NCI-H128 (cell line): ENCODE measurements around the gene MRFAP1L1.
"Not testable (repeated sequence)": the region's sequence is repeated elsewhere in the genome, so short reads cannot be mapped to it uniquely, and the experiment has no call there.

Experiments
- DNase-seq: peaks from one replicate; lab custom pipeline; 2025; ENCODE audit not compliant: unreplicated experiment; lab: John Stamatoyannopoulos, UW

MRFAP1L1 gene

GRCh38 chr4:6709230-6710114 lies at the start of gene MRFAP1L1:
TSS of gene MRFAP1L1 (minus strand) at chr4:6709865. CDS start at chr4:6709629, 236 bp downstream.
- DNase-seq: peak; percentile 87

- no peak for DNase-seq
Observed at GRCh38 chr4:6758728-6759127, 49.1 kb upstream of the MRFAP1L1 start.

- not testable (repeated sequence) for DNase-seq
Observed at GRCh38 chr4:6756345-6756744, 46.7 kb upstream of the MRFAP1L1 start.

- DNase-seq: no peak
Observed at GRCh38 chr4:6755088-6755753, 45.6 kb upstream of the MRFAP1L1 start.

GRCh38 chr4:6754481-6755087 lies 44.9 kb upstream of the MRFAP1L1 start:
- no peak for DNase-seq

GRCh38 chr4:6753891-6754290 lies 44.2 kb upstream of the MRFAP1L1 start:
- DNase-seq: no peak

GRCh38 chr4:6753103-6753560 lies 43.5 kb upstream of the MRFAP1L1 start:
- no peak for DNase-seq

GRCh38 chr4:6752486-6752829 lies 42.8 kb upstream of the MRFAP1L1 start:
- DNase-seq: no peak

GRCh38 chr4:6751611-6752485 lies 42.2 kb upstream of the MRFAP1L1 start:
- no peak for DNase-seq

GRCh38 chr4:6750286-6751221 lies 40.9 kb upstream of the MRFAP1L1 start:
- no peak for DNase-seq

- no peak for DNase-seq
Observed at GRCh38 chr4:6749340-6750171, 39.9 kb upstream of the MRFAP1L1 start.

- no peak for DNase-seq
Observed at GRCh38 chr4:6748286-6748685, 38.6 kb upstream of the MRFAP1L1 start.

- no peak for DNase-seq
Observed at GRCh38 chr4:6747294-6748051, 37.8 kb upstream of the MRFAP1L1 start.

GRCh38 chr4:6746721-6747293 lies 37.1 kb upstream of the MRFAP1L1 start:
- no peak for DNase-seq

GRCh38 chr4:6742989-6743388 lies 33.3 kb upstream of the MRFAP1L1 start:
- DNase-seq: no peak

- DNase-seq: no peak
Observed at GRCh38 chr4:6742507-6742906, 32.8 kb upstream of the MRFAP1L1 start.

- DNase-seq: no peak
Observed at GRCh38 chr4:6740347-6740746, 30.7 kb upstream of the MRFAP1L1 start.

- DNase-seq: no peak
Observed at GRCh38 chr4:6739920-6740319, 30.3 kb upstream of the MRFAP1L1 start.
